CD4-positive, CD25-positive, alpha-beta regulatory T cell (primary cell): ENCODE measurements around the gene FMO3. TPM values are rescaled to one million over a fixed set of nuclear protein-coding genes. Genes with fewer than 3 reads are reported as not detected.

Source experiments
- ATAC-seq, 2 donors: fragments of 150-1000 bp; cut with Tn5 transposase; one replicate each; pipeline ENCODE4 v1.10.0; 2021; ENCODE audit warnings: low read depth in 2 of 2, moderate number of reproducible peaks in 2 of 2, moderate library complexity in 1 of 2
- DNase-seq, 3 donors: peaks; one replicate each; pipeline versions ENCODE4 v3.0.0 to v3.0.0-alpha.2; 2012 to 2022; ENCODE audit warnings: mixed read lengths in 1 of 3
- H3K27ac ChIP-seq: one replicate; pipeline ENCODE4 v1.7.0; 2013; ENCODE audit warnings: mild to moderate bottlenecking, low read length; ENCODE audit not compliant: insufficient read depth, poor library complexity, severe bottlenecking
- H3K27me3 ChIP-seq: one replicate; pipeline ENCODE4 v1.7.0; 2013; ENCODE audit warnings: low read length; ENCODE audit not compliant: control insufficient read depth, insufficient read depth
- H3K36me3 ChIP-seq: one replicate; pipeline ENCODE4 v1.7.0; 2013; ENCODE audit warnings: mild to moderate bottlenecking, low read length, moderate library complexity; ENCODE audit not compliant: control insufficient read depth, insufficient read depth
- H3K4me1 ChIP-seq: 2 replicates; pipeline ENCODE4 v1.7.0; 2013; ENCODE audit warnings: mild to moderate bottlenecking, low read length; ENCODE audit not compliant: insufficient read depth, control insufficient read depth, poor library complexity, severe bottlenecking
- H3K4me3 ChIP-seq: one replicate; pipeline ENCODE4 v1.7.0; 2013; ENCODE audit warnings: low read depth, mild to moderate bottlenecking, low read length, moderate library complexity
- H3K9me3 ChIP-seq, 2 experiments: 1 replicate in 1 of 2; 2 replicates in 1 of 2; pipeline ENCODE4 v1.7.0; 2013; ENCODE audit warnings: low read length in 2 of 2, mild to moderate bottlenecking in 1 of 2, moderate library complexity in 1 of 2; ENCODE audit not compliant: control insufficient read depth in 2 of 2
- H3K27ac Mint-ChIP-seq, 3 donors: one replicate each; pipeline ENCODE4 v1.8.0; 2020 to 2022; ENCODE audit warnings: mild to moderate bottlenecking in 3 of 3, mixed read lengths in 3 of 3, moderate library complexity in 2 of 3
- H3K27me3 Mint-ChIP-seq: one replicate; pipeline ENCODE4 v1.8.0; 2022; ENCODE audit warnings: mild to moderate bottlenecking, mixed read lengths
- H3K36me3 Mint-ChIP-seq: one replicate; pipeline ENCODE4 v1.8.0; 2020; ENCODE audit warnings: mixed read lengths
- H3K4me1 Mint-ChIP-seq, 4 donors: one replicate each; pipeline ENCODE4 v1.8.0; 2020 to 2022; ENCODE audit warnings: mixed read lengths in 4 of 4, mild to moderate bottlenecking in 1 of 4
- H3K4me3 Mint-ChIP-seq, 4 donors: one replicate each; pipeline ENCODE4 v1.8.0; 2020 to 2022; ENCODE audit warnings: mild to moderate bottlenecking in 4 of 4, mixed read lengths in 4 of 4, moderate library complexity in 3 of 4
- H3K9me3 Mint-ChIP-seq, 7 donors: one replicate each; pipeline ENCODE4 v1.8.0; 2020 to 2022; ENCODE audit warnings: mixed read lengths in 7 of 7, mild to moderate bottlenecking in 3 of 7, moderate library complexity in 2 of 7
- polyA plus RNA-seq, 4 donors: library from polyadenylated mRNA; unstranded; fragments of 300-500 nt; fragmentation: Illumina TruSeq; gene quantifications; one replicate each; pipeline ENCODE4 v1.2.3, GENCODE V29; 2021
- total RNA-seq: library from RNA; stranded (reverse); gene quantifications from one replicate; pipeline ENCODE4 v1.2.3, GENCODE V29; 2022

The FMO3 gene
- total and polyA plus RNA-seq, 5 donors from 2014 or later, result not detected

DNA sequence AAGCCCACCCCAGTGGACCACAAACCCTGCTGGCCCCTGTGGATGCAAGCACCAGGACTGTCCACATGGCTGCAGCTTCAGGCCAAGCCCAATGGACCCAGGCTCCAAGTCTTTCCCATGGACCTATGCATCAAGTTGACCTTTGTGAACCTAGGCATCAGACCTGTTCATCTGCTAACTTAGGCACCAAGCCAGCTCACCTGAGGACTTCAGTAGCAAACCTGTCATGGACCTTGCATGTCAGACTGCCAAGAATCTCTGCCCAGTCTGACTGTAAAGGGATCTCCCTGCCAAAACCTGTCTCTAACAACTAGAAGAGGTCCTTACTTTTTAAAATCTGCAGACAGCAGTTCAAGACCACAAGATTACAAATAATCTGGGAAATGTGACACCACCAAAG is 37.8 kb downstream of the FMO3 start:
- H3K27me3 ChIP-seq, result no peaks in the 10 kb centered on the region
- no peaks in the 10 kb centered on the region for H3K4me1 Mint-ChIP-seq
- H3K27ac Mint-ChIP-seq, result no peak overlapping the region
- no peak overlapping the region for H3K4me3 Mint-ChIP-seq
- no peak overlapping the region for H3K27ac ChIP-seq
- peaks cover 0 to 6% (median 2%) of the 10 kb centered on the region in 7 donors for H3K9me3 Mint-ChIP-seq
- H3K4me1 ChIP-seq, result no peaks in the 10 kb centered on the region
- no peaks in the 10 kb centered on the region for H3K36me3 Mint-ChIP-seq
- ATAC-seq, result no peak
- H3K4me3 ChIP-seq, result no peak overlapping the region
- H3K27me3 Mint-ChIP-seq, result peaks cover 8% of the 10 kb centered on the region
- peaks cover 0 to 3% of the 10 kb centered on the region in 2 experiments for H3K9me3 ChIP-seq
- no peak for DNase-seq
- no peaks in the 10 kb centered on the region for H3K36me3 ChIP-seq

DNA sequence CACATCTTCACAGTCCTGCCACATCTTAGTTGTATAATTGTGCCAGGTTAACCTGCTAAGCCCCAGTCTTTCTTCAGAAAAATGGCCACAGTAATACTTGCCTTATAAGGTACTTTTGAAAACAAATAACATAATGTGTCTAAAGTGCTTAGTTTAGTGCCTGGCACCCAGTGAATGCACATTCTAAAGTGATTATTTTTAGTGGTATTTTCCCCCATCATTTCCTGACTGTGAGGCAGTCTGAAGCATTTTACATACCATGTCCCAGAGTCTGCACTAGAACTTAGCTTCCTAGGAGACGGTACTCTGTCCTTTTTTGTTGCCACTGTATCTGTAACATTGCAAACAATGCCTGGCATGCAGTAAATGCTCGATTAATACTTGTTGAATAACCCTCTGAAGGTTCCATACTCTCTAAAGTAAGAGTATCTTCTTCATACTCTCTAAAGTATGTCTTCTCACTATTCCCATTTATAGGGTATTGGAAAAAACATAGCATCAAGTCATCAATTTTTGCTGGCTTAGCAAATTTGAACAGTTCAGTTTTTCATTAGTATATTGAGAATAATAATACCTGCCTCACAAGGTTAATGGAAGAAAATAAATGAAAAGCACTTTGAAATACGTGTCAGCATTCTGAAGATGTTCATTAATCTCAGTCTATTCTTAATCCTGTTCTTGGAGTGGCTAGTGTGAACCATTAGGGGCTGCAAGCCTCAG is 43.7 kb downstream of the FMO3 start:
- no peak overlapping the region for H3K27ac Mint-ChIP-seq
- Histone ChIP-seq H3K27ac (no peak overlapping the region), H3K4me1 (no peaks in the 10 kb centered on the region), H3K4me3 (no peak overlapping the region), H3K9me3 (no peaks in the 10 kb centered on the region), H3K36me3 (no peaks in the 10 kb centered on the region), H3K27me3 (no peaks in the 10 kb centered on the region)
- no peak overlapping the region for H3K4me3 Mint-ChIP-seq
- no peaks in the 10 kb centered on the region for H3K4me1 Mint-ChIP-seq
- ATAC-seq (no peak), DNase-seq (no peak)
- H3K36me3 Mint-ChIP-seq, result no peaks in the 10 kb centered on the region
- peaks cover 0 to 3% (median 0%) of the 10 kb centered on the region in 7 donors for H3K9me3 Mint-ChIP-seq
- peaks cover 2% of the 10 kb centered on the region for H3K27me3 Mint-ChIP-seq

DNA sequence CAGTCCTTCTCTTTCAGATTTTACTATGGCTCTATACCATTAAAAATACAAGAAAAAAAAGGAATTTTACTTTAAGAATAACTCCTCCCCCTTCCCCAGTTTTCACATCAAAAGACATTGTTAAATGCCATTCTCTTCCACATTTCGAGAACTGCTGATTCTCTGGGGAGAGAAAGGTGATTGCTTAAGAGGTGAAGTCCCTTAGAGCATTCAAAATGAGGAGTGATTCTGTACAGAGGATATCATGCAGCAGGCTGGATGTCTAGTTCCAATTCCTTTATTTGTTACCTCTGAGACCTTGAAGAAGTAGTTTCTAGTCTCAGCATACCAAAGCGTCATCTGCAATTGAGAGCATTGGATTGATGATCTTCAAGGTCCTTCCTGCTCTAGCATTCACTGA is 46.9 kb downstream of the FMO3 start:
- ATAC-seq (no peak), DNase-seq (no peak)
- Histone ChIP-seq H3K36me3 (no peaks in the 10 kb centered on the region), H3K4me3 (no peak overlapping the region), H3K9me3 (no peaks in the 10 kb centered on the region), H3K27me3 (peaks cover 2% of the 10 kb centered on the region), H3K27ac (no peak overlapping the region), H3K4me1 (no peaks in the 10 kb centered on the region)
- H3K4me1 Mint-ChIP-seq, result no peaks in the 10 kb centered on the region
- H3K27me3 Mint-ChIP-seq, result no peaks in the 10 kb centered on the region
- no peak overlapping the region for H3K27ac Mint-ChIP-seq
- H3K9me3 Mint-ChIP-seq, result peaks cover 0 to 3% (median 0%) of the 10 kb centered on the region in 7 donors
- H3K36me3 Mint-ChIP-seq, result no peaks in the 10 kb centered on the region
- no peak overlapping the region for H3K4me3 Mint-ChIP-seq

DNA sequence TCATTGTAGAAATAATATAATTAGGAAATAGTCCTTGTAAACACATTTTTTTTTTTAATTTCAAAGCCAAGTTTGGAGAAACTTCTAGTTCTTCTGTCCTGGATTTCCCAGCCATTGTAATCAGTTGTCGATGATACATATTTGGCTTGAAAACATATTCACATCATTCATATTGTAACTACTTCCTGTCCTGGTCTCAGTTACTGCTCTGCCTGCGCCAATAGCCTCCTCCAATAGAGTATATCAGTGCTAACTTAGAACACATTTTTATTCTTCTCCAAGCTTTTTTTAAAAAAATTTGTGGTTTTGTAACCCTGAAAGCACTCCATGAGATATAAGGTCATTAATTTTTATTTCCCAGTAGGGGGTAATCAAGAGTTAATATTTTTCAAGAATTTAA is 48.3 kb downstream of the FMO3 start:
- H3K9me3 ChIP-seq, result no peaks in the 10 kb centered on the region
- H3K27me3 ChIP-seq, result peaks cover 2% of the 10 kb centered on the region
- no peak overlapping the region for H3K4me3 ChIP-seq
- H3K36me3 Mint-ChIP-seq, result no peaks in the 10 kb centered on the region
- no peaks in the 10 kb centered on the region for H3K4me1 Mint-ChIP-seq
- H3K4me3 Mint-ChIP-seq, result no peak overlapping the region
- H3K4me1 ChIP-seq, result no peaks in the 10 kb centered on the region
- no peak overlapping the region for H3K27ac ChIP-seq
- H3K27ac Mint-ChIP-seq, result no peak overlapping the region
- ATAC-seq, result no peak
- H3K27me3 Mint-ChIP-seq, result no peaks in the 10 kb centered on the region
- no peak for DNase-seq
- peaks cover 0 to 3% (median 0%) of the 10 kb centered on the region in 7 donors for H3K9me3 Mint-ChIP-seq
- no peaks in the 10 kb centered on the region for H3K36me3 ChIP-seq

DNA sequence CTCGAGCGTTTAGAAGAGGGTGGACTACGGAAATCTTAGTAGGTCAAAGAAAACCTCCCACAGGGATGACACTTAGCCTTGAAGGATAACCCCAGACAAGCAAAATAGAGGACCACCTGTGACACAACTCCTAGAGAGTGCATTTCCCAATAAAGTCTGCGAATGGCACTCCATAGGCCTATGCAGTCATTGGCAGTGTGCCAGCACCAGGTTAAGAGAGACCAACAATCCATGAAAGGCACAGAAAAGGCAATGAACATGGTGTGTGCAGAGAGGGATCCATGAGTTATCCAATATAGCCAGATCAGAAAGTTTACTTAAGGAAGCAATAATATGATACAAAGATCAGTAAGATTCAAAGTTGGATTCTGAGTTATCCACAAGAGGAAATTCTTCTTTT is 49.2 kb downstream of the FMO3 start:
- Mint-ChIP-seq H3K36me3 (no peaks in the 10 kb centered on the region), H3K27ac (no peak overlapping the region), H3K4me3 (no peak overlapping the region), H3K27me3 (no peaks in the 10 kb centered on the region), H3K9me3 (peaks cover 0 to 3% (median 0%) of the 10 kb centered on the region in 7 donors), H3K4me1 (no peaks in the 10 kb centered on the region)
- Histone ChIP-seq H3K27me3 (peaks cover 2% of the 10 kb centered on the region), H3K4me1 (no peaks in the 10 kb centered on the region), H3K9me3 (no peaks in the 10 kb centered on the region), H3K27ac (no peak overlapping the region), H3K4me3 (no peak overlapping the region), H3K36me3 (no peaks in the 10 kb centered on the region)
- ATAC-seq (no peak), DNase-seq (no peak)

DNA sequence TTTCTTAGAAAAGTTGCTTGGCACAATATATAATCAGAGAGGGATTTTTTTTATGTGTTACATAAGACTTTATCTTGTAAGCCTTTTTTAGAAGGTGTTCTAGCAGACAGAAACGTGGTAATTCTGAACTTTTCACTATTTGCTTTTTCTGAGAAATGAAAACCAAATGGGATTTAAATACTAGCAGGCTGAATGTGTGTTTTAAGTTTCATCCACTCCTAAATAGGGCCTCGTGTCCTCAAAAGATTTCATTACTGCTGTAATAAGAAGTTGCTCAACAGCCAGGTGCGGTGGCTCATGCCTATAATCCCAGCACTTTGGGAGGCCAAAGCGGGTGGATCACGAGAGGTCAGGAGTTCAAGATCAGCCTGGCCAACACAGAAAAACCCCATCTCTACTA is 49.7 kb downstream of the FMO3 start:
- Histone ChIP-seq H3K36me3 (no peaks in the 10 kb centered on the region), H3K27me3 (peaks cover 2% of the 10 kb centered on the region), H3K4me3 (no peak overlapping the region), H3K27ac (no peak overlapping the region), H3K4me1 (no peaks in the 10 kb centered on the region), H3K9me3 (no peaks in the 10 kb centered on the region)
- Mint-ChIP-seq H3K4me1 (no peaks in the 10 kb centered on the region), H3K36me3 (no peaks in the 10 kb centered on the region), H3K4me3 (no peak overlapping the region), H3K27me3 (no peaks in the 10 kb centered on the region), H3K27ac (no peak overlapping the region), H3K9me3 (peaks cover 0 to 3% (median 0%) of the 10 kb centered on the region in 7 donors)
- ATAC-seq (no peak), DNase-seq (no peak)

DNA sequence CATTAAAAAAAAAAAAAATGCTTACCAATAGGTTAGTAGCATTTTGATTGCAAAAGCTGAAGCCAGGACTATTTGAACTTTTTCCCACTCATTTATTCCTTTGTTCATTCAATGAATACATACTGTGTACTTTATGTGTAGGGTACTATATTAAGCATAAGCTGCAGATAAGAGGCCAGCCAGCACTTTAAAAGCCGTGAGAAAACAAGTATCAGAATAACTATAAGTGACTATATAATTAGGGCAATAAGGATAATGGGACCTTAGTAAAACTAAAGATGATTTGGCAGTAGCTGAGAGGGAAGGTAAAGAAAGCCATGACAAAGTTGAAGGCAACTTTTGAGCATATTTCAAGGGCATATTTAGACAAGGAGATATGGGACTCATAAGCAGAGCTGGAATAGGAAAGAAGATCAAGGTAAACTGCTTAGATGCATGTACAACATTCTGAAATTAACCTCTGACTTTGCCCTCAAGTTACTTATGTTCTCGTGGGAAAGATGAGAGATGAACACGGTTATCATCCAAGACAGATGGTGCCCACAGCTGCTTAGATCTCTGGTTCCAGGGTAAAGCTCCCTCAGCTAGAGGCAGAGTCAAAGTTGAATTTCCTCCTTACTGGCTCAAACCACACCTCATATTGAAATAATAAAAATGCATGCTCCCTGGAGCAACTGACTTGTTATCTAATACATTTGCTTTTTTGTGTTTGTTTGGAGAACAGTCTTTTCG is 50.4 kb downstream of the FMO3 start:
- Mint-ChIP-seq H3K36me3 (no peaks in the 10 kb centered on the region), H3K27ac (no peak overlapping the region), H3K9me3 (peaks cover 0 to 3% (median 0%) of the 10 kb centered on the region in 7 donors), H3K4me1 (no peaks in the 10 kb centered on the region), H3K27me3 (no peaks in the 10 kb centered on the region), H3K4me3 (no peak overlapping the region)
- no peaks in the 10 kb centered on the region for H3K4me1 ChIP-seq
- H3K27ac ChIP-seq, result no peak overlapping the region
- ATAC-seq, result no peak
- peaks cover 2% of the 10 kb centered on the region for H3K27me3 ChIP-seq
- H3K4me3 ChIP-seq, result no peak overlapping the region
- H3K9me3 ChIP-seq, result no peaks in the 10 kb centered on the region
- H3K36me3 ChIP-seq, result no peaks in the 10 kb centered on the region
- DNase-seq, result no peak
